ENCODE results near the gene EFCAB9.

Gene EFCAB9

GRCh38 chr5:172162323-172162986, 31.5 kb upstream of the EFCAB9 start:
- TF ChIP-seq CTCF (IDR thresholded peaks at IDR 0.05): no peak
- Histone ChIP-seq H3K36me3 (peaks cover 38% of the 10 kb centered on the region), H3K27me3 (no peaks in the 10 kb centered on the region), H3K4me1 (ENCODE audit: control insufficient read depth in 1 of 2, insufficient read depth in 1 of 2, low read depth in 1 of 2, low read length in 1 of 2) (peaks cover 58 to 78% of the 10 kb centered on the region in 2 experiments), H3K4me3 (ENCODE audit: low read depth in 1 of 2, low read length in 1 of 2) (no peak overlapping the region), H3K9me3 (no peaks in the 10 kb centered on the region), H3K27ac (peak overlapping the region; percentile 73)

- Histone ChIP-seq H3K4me1 (ENCODE audit: control insufficient read depth in 1 of 2, insufficient read depth in 1 of 2, low read depth in 1 of 2, low read length in 1 of 2) (peaks cover 56 to 83% of the 10 kb centered on the region in 2 experiments), H3K36me3 (peaks cover 34% of the 10 kb centered on the region)
Measured at GRCh38 chr5:172162987-172163343, 31.0 kb upstream of the EFCAB9 start.

GRCh38 chr5:172163346-172163745, 30.6 kb upstream of the EFCAB9 start:
- no peak overlapping the region for H3K4me3 ChIP-seq (ENCODE audit: low read depth in 1 of 2, low read length in 1 of 2)
- no peaks in the 10 kb centered on the region for H3K27me3 ChIP-seq
- H3K27ac ChIP-seq: peak overlapping the region; percentile 73
- no peak for TF ChIP-seq CTCF (IDR thresholded peaks at IDR 0.05)
- peaks cover 59 to 85% of the 10 kb centered on the region in 2 experiments for H3K4me1 ChIP-seq (ENCODE audit: control insufficient read depth in 1 of 2, insufficient read depth in 1 of 2, low read depth in 1 of 2, low read length in 1 of 2)
- H3K9me3 ChIP-seq: no peaks in the 10 kb centered on the region
- H3K36me3 ChIP-seq: peaks cover 33% of the 10 kb centered on the region

More at GRCh38 chr5:172162987-172163343, 31.0 kb upstream of the EFCAB9 start:
- Histone ChIP-seq H3K9me3 (no peaks in the 10 kb centered on the region), H3K27me3 (no peaks in the 10 kb centered on the region), H3K4me3 (ENCODE audit: low read depth in 1 of 2, low read length in 1 of 2) (no peak overlapping the region), H3K27ac (peak overlapping the region; percentile 73)
- no peak for TF ChIP-seq CTCF (IDR thresholded peaks at IDR 0.05)

- peaks cover 56 to 84% of the 10 kb centered on the region in 2 experiments for H3K4me1 ChIP-seq (ENCODE audit: control insufficient read depth in 1 of 2, insufficient read depth in 1 of 2, low read depth in 1 of 2, low read length in 1 of 2)
- peaks cover 43% of the 10 kb centered on the region for H3K36me3 ChIP-seq
- peak overlapping the region; percentile 47 for H3K27ac ChIP-seq
- H3K27me3 ChIP-seq: no peaks in the 10 kb centered on the region
- no peaks in the 10 kb centered on the region for H3K9me3 ChIP-seq
- TF ChIP-seq CTCF (IDR thresholded peaks at IDR 0.05): no peak
- no peak overlapping the region for H3K4me3 ChIP-seq (ENCODE audit: low read depth in 1 of 2, low read length in 1 of 2)
Measured at GRCh38 chr5:172164769-172165212, 29.2 kb upstream of the EFCAB9 start.

- Histone ChIP-seq H3K36me3 (peaks cover 47% of the 10 kb centered on the region), H3K4me3 (ENCODE audit: low read depth in 1 of 2, low read length in 1 of 2) (no peak overlapping the region), H3K9me3 (no peaks in the 10 kb centered on the region), H3K4me1 (ENCODE audit: control insufficient read depth in 1 of 2, insufficient read depth in 1 of 2, low read depth in 1 of 2, low read length in 1 of 2) (peaks cover 53 to 82% of the 10 kb centered on the region in 2 experiments), H3K27ac (peak overlapping the region; percentile 47), H3K27me3 (no peaks in the 10 kb centered on the region)
- no peak for TF ChIP-seq CTCF (IDR thresholded peaks at IDR 0.05)
Measured at GRCh38 chr5:172165465-172165864, 28.5 kb upstream of the EFCAB9 start.

Data from neutrophil (primary cell).